Measurements from ENCODE around the gene AIM2.
"Not testable (repeated sequence)": the region's sequence is repeated elsewhere in the genome, so short reads cannot be mapped to it uniquely, and the experiment has no call there.

AIM2 gene

GRCh38 chr1:159077120-159077961 lies 775 bp upstream of the AIM2 start:
- DNase-seq: no peak

- DNase-seq: no peak
These were observed 4.5 kb downstream of the AIM2 start for GRCh38 chr1:159071970-159072582.

GRCh38 chr1:159068886-159069285 lies 7.7 kb downstream of the AIM2 start:
- DNase-seq: no peak

- no peak for DNase-seq
These were observed 8.6 kb downstream of the AIM2 start for GRCh38 chr1:159067699-159068621.

GRCh38 chr1:159066108-159066507 lies 10.5 kb downstream of the AIM2 start:
- no peak for DNase-seq

- DNase-seq: no peak
These were observed 11.5 kb downstream of the AIM2 start for GRCh38 chr1:159065106-159065505.

GRCh38 chr1:159058751-159059150 lies 17.8 kb downstream of the AIM2 start:
- no peak for DNase-seq

- DNase-seq: no peak
These were observed 20.4 kb downstream of the AIM2 start for GRCh38 chr1:159056069-159056698.

- DNase-seq: no peak
These were observed 21.4 kb downstream of the AIM2 start for GRCh38 chr1:159055181-159055641.

- DNase-seq: no peak
These were observed 22.1 kb downstream of the AIM2 start for GRCh38 chr1:159054427-159054826.

- no peak for DNase-seq
These were observed 25.1 kb downstream of the AIM2 start for GRCh38 chr1:159051436-159051835.

- not testable (repeated sequence) for DNase-seq
These were observed 30.1 kb downstream of the AIM2 start for GRCh38 chr1:159046486-159046885.

GRCh38 chr1:159040893-159041724 lies 35.5 kb downstream of the AIM2 start:
- no peak for DNase-seq

GRCh38 chr1:159040206-159040605 lies 36.4 kb downstream of the AIM2 start:
- DNase-seq: no peak

- no peak for DNase-seq
These were observed 45.6 kb downstream of the AIM2 start for GRCh38 chr1:159030877-159031447.

GRCh38 chr1:159030311-159030710 lies 46.3 kb downstream of the AIM2 start:
- DNase-seq: no peak

GRCh38 chr1:159026841-159027240 lies 49.7 kb downstream of the AIM2 start:
- not testable (repeated sequence) for DNase-seq

GRCh38 chr1:159025043-159025442 lies 51.5 kb downstream of the AIM2 start:
- DNase-seq: no peak

- DNase-seq: no peak
These were observed 52.8 kb downstream of the AIM2 start for GRCh38 chr1:159023723-159024122.

- DNase-seq: no peak
These were observed 61.1 kb downstream of the AIM2 start for GRCh38 chr1:159015440-159015909.

- no peak for DNase-seq
These were observed 61.7 kb downstream of the AIM2 start for GRCh38 chr1:159014851-159015250.
